NB4 (cell line): ENCODE results near the gene LHX4.

Experiments used
- CTCF ChIP-seq: IDR thresholded peaks from one replicate; pipeline ENCODE4 v1.5.1; 2012; ENCODE audit warnings: low read depth, low read length
- POLR2A ChIP-seq: IDR thresholded peaks from 2 replicates; pipeline ENCODE4 v1.6.1; 2011; ENCODE audit warnings: mild to moderate bottlenecking; ENCODE audit not compliant: insufficient read length; ENCODE audit errors: extremely low read depth
- TF ChIP-seq, protein P1 (sequence below): IDR thresholded peaks from 2 replicates; pipeline ENCODE4 v1.6.1; 2011; ENCODE audit warnings: low read depth, low read length

- TF ChIP-seq CTCF (no peak), POLR2A (no peak)
- TF ChIP-seq, protein P1, sequence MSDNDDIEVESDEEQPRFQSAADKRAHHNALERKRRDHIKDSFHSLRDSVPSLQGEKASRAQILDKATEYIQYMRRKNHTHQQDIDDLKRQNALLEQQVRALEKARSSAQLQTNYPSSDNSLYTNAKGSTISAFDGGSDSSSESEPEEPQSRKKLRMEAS = no peak
These were observed 53.0 kb downstream of the LHX4 start for GRCh38 chr1:180283098-180283497.
